BE2C (cell line): ENCODE measurements around the gene EIF3F.

Source experiments
- DNase-seq: peaks from one replicate; pipeline ENCODE4 v3.0.0-alpha.2; 2020
- H3K27me3 ChIP-seq: fragments of 250-450 bp; sonication (Bioruptor Pico); 2 replicates; pipeline ENCODE4 v1.5.1; 2020; ENCODE audit warnings: mild to moderate bottlenecking
- H3K36me3 ChIP-seq: fragments of 250-450 bp; sonication (Bioruptor Pico); 2 replicates; pipeline ENCODE4 v1.5.1; 2020; ENCODE audit warnings: mild to moderate bottlenecking
- H3K4me1 ChIP-seq: fragments of 250-450 bp; sonication (Bioruptor Pico); 2 replicates; pipeline ENCODE4 v1.5.1; 2020
- H3K4me3 ChIP-seq: 2 replicates; pipeline ENCODE4 v1.5.1; 2011; ENCODE audit warnings: low read depth, low read length
- H3K9me3 ChIP-seq: fragments of 250-450 bp; sonication (Bioruptor Pico); 2 replicates; pipeline ENCODE4 v1.5.1; 2020
- CTCF ChIP-seq: IDR thresholded peaks from 2 replicates; pipeline ENCODE4 v1.5.1; 2012; ENCODE audit warnings: mild to moderate bottlenecking, low read depth, low read length

EIF3F gene

GRCh38 chr11:8049084-8049483, 61.9 kb downstream of the EIF3F start:
- Histone ChIP-seq H3K9me3 (no peaks in the 10 kb centered on the region), H3K36me3 (no peaks in the 10 kb centered on the region), H3K27me3 (no peaks in the 10 kb centered on the region), H3K4me1 (no peaks in the 10 kb centered on the region), H3K4me3 (no peak overlapping the region)
- no peak for DNase-seq
- no peak for TF ChIP-seq CTCF
